ENCODE data around the gene TMEM54. TPM values are rescaled to one million over a fixed set of nuclear protein-coding genes. Genes with fewer than 3 reads are reported as not detected.

TMEM54 gene
- total RNA-seq, 2 experiments from 2014 or later, result not detected

DNA sequence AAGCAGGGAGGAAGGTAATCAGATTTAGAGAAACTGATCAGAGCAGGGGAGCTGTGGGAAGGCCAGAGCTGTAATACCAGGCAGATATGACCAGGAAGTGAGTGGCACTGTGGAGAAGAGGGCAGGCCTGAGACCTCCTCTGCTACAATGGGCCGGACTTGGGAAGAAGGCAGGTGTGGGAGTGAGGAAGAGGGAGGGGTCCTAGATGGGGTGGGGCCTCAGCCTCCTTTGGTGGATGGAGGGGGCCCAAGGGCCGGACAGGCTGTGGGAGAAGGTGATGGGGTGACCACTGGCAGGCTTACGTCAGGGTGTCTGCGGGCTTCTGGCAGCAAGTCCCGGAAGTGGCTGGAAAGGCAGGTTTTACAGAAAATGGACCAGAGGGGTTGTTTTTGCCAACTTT, 19.9 kb downstream of the TMEM54 start:
- no peak overlapping the region for H3K27ac Mint-ChIP-seq
- no peaks in the 10 kb centered on the region for H3K9me3 Mint-ChIP-seq
- H3K4me1 Mint-ChIP-seq, result peaks cover 3% of the 10 kb centered on the region
- ChIA-PET CTCF (interaction anchor here (2.1 kb wide), 1 partner anchor 11 kb away, joined by 7 read pairs; no protein-coding TSS in a partner anchor), POLR2A (no interaction called here)
- no peaks in the 10 kb centered on the region for H3K36me3 Mint-ChIP-seq (ENCODE audit: low read depth)
- H3K4me3 Mint-ChIP-seq, result no peak overlapping the region
- H3K27me3 Mint-ChIP-seq, result peaks cover 29% of the 10 kb centered on the region
- no peak for DNase-seq

DNA sequence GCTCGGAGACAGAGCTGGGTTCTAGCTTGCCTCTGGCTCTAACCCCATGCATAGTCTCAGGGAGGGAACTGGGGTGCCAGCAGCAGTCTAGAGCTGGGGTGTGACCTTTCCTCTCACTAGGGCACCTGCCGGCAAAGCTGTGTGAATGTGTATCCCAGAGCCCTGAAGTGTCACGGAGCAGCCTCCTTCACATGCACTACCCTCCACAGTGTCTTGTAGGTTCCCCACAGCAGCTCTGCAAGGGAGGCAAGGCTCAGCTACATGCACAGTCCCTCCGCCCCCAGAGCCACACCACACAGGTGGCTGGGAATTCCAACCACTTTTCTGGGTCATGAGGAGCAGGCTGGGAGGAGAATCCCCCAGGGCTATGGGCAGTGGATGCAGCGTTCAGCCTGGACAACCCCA, 22.6 kb downstream of the TMEM54 start:
- H3K4me1 Mint-ChIP-seq, result no peaks in the 10 kb centered on the region
- POLR2A ChIA-PET, result no interaction called here
- no peaks in the 10 kb centered on the region for H3K9me3 Mint-ChIP-seq
- no peak overlapping the region for H3K27ac Mint-ChIP-seq
- H3K27me3 Mint-ChIP-seq, result peaks cover 32% of the 10 kb centered on the region
- CTCF ChIA-PET, result interaction anchor here (0.6 to 1.8 kb wide), 3 partner anchors 167 to 1080 kb away, joined by 4 to 5 read pairs (median 5); no protein-coding TSS in a partner anchor
- H3K36me3 Mint-ChIP-seq (ENCODE audit: low read depth), result no peaks in the 10 kb centered on the region
- no peak overlapping the region for H3K4me3 Mint-ChIP-seq
- DNase-seq, result no peak

DNA sequence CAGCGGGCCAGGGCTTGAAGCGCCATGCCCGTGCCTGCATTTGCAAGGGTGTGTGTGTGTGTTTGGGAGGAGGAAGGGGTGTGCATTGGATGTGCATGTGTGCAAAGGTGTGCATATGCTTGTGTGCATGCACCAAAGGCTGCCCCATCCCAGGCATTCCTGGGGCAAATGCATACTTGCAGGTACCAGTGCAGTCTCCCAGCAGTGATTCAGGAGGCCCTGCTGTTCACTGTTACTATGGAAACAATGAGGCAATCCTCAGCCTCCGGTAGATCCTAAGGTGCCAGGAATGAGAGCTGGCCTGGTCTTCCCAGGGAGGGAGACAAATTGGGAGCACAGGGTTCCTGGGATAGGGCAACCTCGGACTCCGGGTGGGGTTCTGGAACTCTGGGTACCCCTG, 23.0 kb downstream of the TMEM54 start:
- Mint-ChIP-seq H3K27me3 (peaks cover 31% of the 10 kb centered on the region), H3K4me3 (no peak overlapping the region), H3K4me1 (no peaks in the 10 kb centered on the region), H3K9me3 (no peaks in the 10 kb centered on the region), H3K36me3 (ENCODE audit: low read depth) (no peaks in the 10 kb centered on the region), H3K27ac (no peak overlapping the region)
- POLR2A ChIA-PET, result no interaction called here
- CTCF ChIA-PET, result interaction anchor here (1.2 to 1.8 kb wide), 2 partner anchors 166 to 208 kb away, joined by 5 read pairs; no protein-coding TSS in a partner anchor
- no peak for DNase-seq

DNA sequence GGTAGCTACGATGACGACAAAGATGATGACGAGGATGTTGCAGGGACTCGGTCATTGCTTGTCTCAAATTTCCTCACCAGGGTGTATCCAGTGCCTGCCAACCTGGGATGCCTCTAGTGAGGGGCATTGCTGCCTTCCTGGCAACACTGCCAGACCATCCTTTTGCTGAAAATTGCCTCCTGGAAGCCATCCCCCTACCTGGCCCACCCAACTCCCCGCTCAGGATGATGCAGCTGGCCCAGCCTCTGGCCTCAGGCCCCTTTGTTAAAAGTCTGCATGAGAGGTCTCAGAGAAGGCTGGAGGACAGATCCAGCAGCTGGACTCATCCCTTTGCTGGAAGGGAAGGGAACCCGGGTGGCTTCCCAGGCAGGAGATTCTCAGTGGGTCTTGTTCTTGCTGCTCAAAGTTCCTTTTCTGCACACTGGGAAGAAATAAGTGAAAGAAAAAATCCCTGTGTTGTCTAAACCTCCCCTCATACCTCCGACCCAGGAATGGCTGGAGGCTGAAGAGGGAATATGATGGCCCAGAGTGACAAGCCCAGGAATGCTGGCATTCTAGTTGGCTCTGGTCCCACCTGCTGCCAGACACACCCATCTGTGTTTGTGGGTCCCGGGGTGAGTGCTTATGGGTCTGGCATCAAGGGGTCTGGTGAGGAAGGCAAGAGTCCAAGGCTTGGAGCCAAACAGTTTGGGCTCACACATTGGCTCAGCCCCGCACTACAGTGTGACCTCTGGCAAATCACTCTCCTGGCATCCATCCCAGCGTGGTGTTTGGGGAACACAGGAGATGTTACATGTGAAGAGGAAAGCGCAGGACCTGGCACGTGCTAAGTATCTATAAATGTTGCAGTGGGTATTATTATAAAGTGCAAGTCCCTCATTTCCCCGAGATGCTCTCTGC, 23.7 kb downstream of the TMEM54 start:
- H3K4me1 Mint-ChIP-seq, result no peaks in the 10 kb centered on the region
- no peaks in the 10 kb centered on the region for H3K36me3 Mint-ChIP-seq (ENCODE audit: low read depth)
- POLR2A ChIA-PET, result no interaction called here
- DNase-seq, result no peak
- no peak overlapping the region for H3K4me3 Mint-ChIP-seq
- peaks cover 35% of the 10 kb centered on the region for H3K27me3 Mint-ChIP-seq
- CTCF ChIA-PET, result interaction anchor here (0.6 to 2.6 kb wide), 11 partner anchors 8 to 209 kb away, joined by 3 to 12 read pairs (median 4); partner anchors contain the start of genes AZIN2 and HPCA
- H3K9me3 Mint-ChIP-seq, result no peaks in the 10 kb centered on the region
- no peak overlapping the region for H3K27ac Mint-ChIP-seq

- ChIA-PET POLR2A (no interaction called here), CTCF (interaction anchor here (0.6 to 2.6 kb wide), 16 partner anchors 9 to 210 kb away, joined by 3 to 12 read pairs (median 4); partner anchors contain the start of genes AZIN2 and HPCA)
- DNase-seq, result peak; percentile 72
- Mint-ChIP-seq H3K27me3 (peaks cover 42% of the 10 kb centered on the region), H3K4me1 (no peaks in the 10 kb centered on the region), H3K36me3 (ENCODE audit: low read depth) (no peaks in the 10 kb centered on the region), H3K4me3 (no peak overlapping the region), H3K27ac (no peak overlapping the region), H3K9me3 (no peaks in the 10 kb centered on the region)
These were observed 24.6 kb downstream of the TMEM54 start for GRCh38 chr1:32876341-32877210.

DNA sequence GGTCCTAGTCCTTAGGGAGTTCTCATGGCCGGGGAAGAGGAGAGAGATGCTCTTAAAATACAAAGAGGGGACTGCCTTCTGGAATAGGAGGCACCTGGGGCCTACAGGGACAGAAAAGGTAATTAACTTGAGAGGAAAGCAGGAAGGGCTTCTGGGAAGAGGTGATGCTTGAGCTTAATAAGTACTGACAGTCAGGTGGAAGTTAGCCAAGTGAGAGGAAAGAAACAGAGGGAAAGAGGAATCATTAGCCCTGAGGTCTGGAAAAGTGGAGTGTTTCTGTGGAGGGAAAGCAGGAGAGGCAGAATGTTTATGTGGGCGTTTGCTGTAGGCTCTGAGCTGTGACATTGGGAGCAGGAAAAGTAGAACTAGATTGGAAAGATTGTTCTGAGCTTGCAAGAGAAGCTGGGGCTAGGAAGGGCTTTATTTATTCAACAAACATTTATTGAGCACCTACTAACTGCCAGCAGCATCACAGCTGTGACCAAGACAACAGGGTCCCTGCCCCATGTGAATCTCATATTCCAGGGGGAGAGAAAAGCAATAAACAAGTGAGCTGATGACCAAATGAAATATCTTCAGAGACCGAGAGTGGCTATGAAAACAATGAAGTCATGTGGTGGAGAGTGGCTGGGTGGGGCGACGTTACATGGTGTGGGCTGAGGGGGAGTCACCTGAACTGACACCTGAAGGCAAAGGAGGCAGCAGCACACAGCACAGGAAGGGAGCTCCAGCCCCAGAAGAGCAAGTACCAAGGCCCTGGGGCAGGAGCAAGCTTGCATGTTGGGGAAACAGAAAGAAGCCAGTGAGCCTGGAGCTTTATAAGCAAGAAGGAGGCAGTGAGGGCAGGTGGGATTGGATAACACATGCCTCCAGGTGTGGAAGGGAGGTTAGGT, 26.1 kb downstream of the TMEM54 start:
- H3K9me3 Mint-ChIP-seq, result no peaks in the 10 kb centered on the region
- no peak overlapping the region for H3K27ac Mint-ChIP-seq
- no peak for DNase-seq
- CTCF ChIA-PET, result interaction anchor here (0.9 to 2.6 kb wide), 9 partner anchors 10 to 355 kb away, joined by 3 to 11 read pairs (median 3); partner anchors contain the start of gene HPCA
- no peaks in the 10 kb centered on the region for H3K36me3 Mint-ChIP-seq (ENCODE audit: low read depth)
- POLR2A ChIA-PET, result no interaction called here
- H3K4me3 Mint-ChIP-seq, result no peak overlapping the region
- peaks cover 47% of the 10 kb centered on the region for H3K27me3 Mint-ChIP-seq
- peaks cover 7% of the 10 kb centered on the region for H3K4me1 Mint-ChIP-seq

- ChIA-PET POLR2A (no interaction called here), CTCF (interaction anchor here (0.6 to 3.0 kb wide), 5 partner anchors 11 to 353 kb away, joined by 3 to 14 read pairs (median 3); no protein-coding TSS in a partner anchor)
- Mint-ChIP-seq H3K27ac (no peak overlapping the region), H3K4me1 (peaks cover 7% of the 10 kb centered on the region), H3K9me3 (no peaks in the 10 kb centered on the region), H3K36me3 (ENCODE audit: low read depth) (peaks cover 2% of the 10 kb centered on the region), H3K4me3 (no peak overlapping the region), H3K27me3 (peaks cover 58% of the 10 kb centered on the region)
- no peak for DNase-seq
These were observed 27.7 kb downstream of the TMEM54 start for GRCh38 chr1:32873484-32873883.

DNA sequence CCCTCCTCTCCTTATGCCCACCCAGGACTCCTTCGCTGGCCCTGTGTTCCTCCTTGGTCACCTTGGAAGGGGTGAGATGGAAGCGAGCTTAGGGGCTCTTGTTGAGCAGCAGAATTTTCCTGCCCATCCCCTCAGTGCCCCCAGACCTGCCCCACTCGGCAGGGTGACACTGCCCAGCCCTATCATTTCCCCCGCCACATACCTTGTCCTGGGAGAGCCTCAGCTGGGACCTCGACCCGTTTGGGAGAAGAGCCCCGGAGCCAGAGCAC, 29.1 kb downstream of the TMEM54 start:
- Mint-ChIP-seq H3K9me3 (no peaks in the 10 kb centered on the region), H3K36me3 (ENCODE audit: low read depth) (peaks cover 2% of the 10 kb centered on the region), H3K4me1 (peaks cover 7% of the 10 kb centered on the region), H3K27me3 (peaks cover 52% of the 10 kb centered on the region), H3K4me3 (no peak overlapping the region), H3K27ac (no peak overlapping the region)
- POLR2A ChIA-PET, result no interaction called here
- CTCF ChIA-PET, result interaction anchor here (1.0 to 3.0 kb wide), 6 partner anchors 11 to 214 kb away, joined by 3 to 14 read pairs (median 5); no protein-coding TSS in a partner anchor
- no peak for DNase-seq

GRCh38 chr1:32871364-32872191, 29.6 kb downstream of the TMEM54 start:
- no peak for DNase-seq
- H3K27me3 Mint-ChIP-seq, result peaks cover 52% of the 10 kb centered on the region
- H3K9me3 Mint-ChIP-seq, result no peaks in the 10 kb centered on the region
- POLR2A ChIA-PET, result no interaction called here
- peaks cover 7% of the 10 kb centered on the region for H3K4me1 Mint-ChIP-seq
- H3K27ac Mint-ChIP-seq, result no peak overlapping the region
- peaks cover 2% of the 10 kb centered on the region for H3K36me3 Mint-ChIP-seq (ENCODE audit: low read depth)
- H3K4me3 Mint-ChIP-seq, result no peak overlapping the region
- CTCF ChIA-PET, result interaction anchor here (1.0 to 3.0 kb wide), 6 partner anchors 10 to 215 kb away, joined by 3 to 14 read pairs (median 5); no protein-coding TSS in a partner anchor

GRCh38 chr1:32870615-32871363, 30.4 kb downstream of the TMEM54 start, which contains the start of gene FNDC5:
Gene FNDC5 (minus strand): TSS chr1:32870912.
- Mint-ChIP-seq H3K27me3 (peaks cover 50% of the 10 kb centered on the region), H3K4me3 (peak within 1 kb of the TSS; percentile 49), H3K36me3 (ENCODE audit: low read depth) (peaks cover 2% of the 10 kb centered on the region), H3K9me3 (no peaks in the 10 kb centered on the region), H3K27ac (no peak within 1 kb of the TSS), H3K4me1 (peaks cover 7% of the 10 kb centered on the region)
- no peak for DNase-seq
- ChIA-PET CTCF (interaction anchor here (1.3 to 3.0 kb wide), 5 partner anchors 9 to 216 kb away, joined by 3 to 14 read pairs (median 6); no protein-coding TSS in a partner anchor), POLR2A (no interaction called here)
